HCT116 (cell line): ENCODE measurements around the gene SSUH2. TPM values are rescaled to one million over a fixed set of nuclear protein-coding genes. Genes with fewer than 3 reads are reported as not detected.

Source experiments
- ATAC-seq: fragments of 200-7000 bp; cut with Tn5 transposase; 2 replicates; pipeline ENCODE4 v1.9.1; 2020; ENCODE audit warnings: mild to moderate bottlenecking, moderate library complexity
- BruUV-seq: library from RNA; stranded (reverse); fragments of 400-500 nt; replicated peaks from 2 replicates; lab custom pipeline; 2021; lab: Mats Ljungman, UMichigan
- CTCF ChIA-PET: fragments of 300-600 bp; sonication (Branson Sonifier 250); formaldehyde crosslinking; loops from one replicate; lab custom pipeline; 2021; ENCODE audit warnings: antibody characterized with exemption; lab: Charles Lee
- POLR2A ChIA-PET: fragments of 300-600, 350-600 bp; sonication (Branson Sonifier 250); formaldehyde crosslinking; loops from one replicate; lab custom pipeline; 2021; ENCODE audit warnings: antibody characterized with exemption; lab: Charles Lee
- RAD21 ChIA-PET, 2 experiments: fragments of 300-600 bp; sonication (Branson Sonifier 250); formaldehyde crosslinking; loops; one replicate each; lab custom pipeline; 2023; ENCODE audit warnings: low total read pairs in 2 of 2; ENCODE audit not compliant: uncharacterized antibody in 2 of 2, unreplicated experiment in 2 of 2, low non-redundant PET in 1 of 2; lab: Charles Lee
- DNase-seq: peaks from one replicate; pipeline ENCODE4 v3.0.0-alpha.2; 2010; ENCODE audit warnings: low read depth, low spot score
- H2AFZ ChIP-seq: fragments of 200-600 bp; shearing (Covaris generic), sonication (generic); 2 replicates; pipeline ENCODE4 v1.6.1; 2017; ENCODE audit warnings: low read depth, mixed run types, mixed read lengths, antibody characterized with exemption, low read length; ENCODE audit not compliant: poor library complexity, severe bottlenecking
- H3K27ac ChIP-seq: 2 replicates; pipeline ENCODE4 v1.5.1; 2012; ENCODE audit warnings: low read depth, low read length
- H3K27me3 ChIP-seq: fragments of 200-600 bp; sonication (generic); 2 replicates; pipeline ENCODE4 v1.6.1; 2016; ENCODE audit warnings: mixed run types, low read length, mixed read lengths; ENCODE audit not compliant: insufficient read depth
- H3K36me3 ChIP-seq, 2 experiments: fragments of 200-500 bp in 1 of 2; fragments of 200-600 bp in 1 of 2; sonication (Bioruptor generic) in 1 of 2; sonication (generic) in 1 of 2; 2 replicates each; pipeline versions ENCODE4 v1.5.1 to v1.6.1; 2014 to 2016; ENCODE audit warnings: low read length in 2 of 2, inconsistent platforms in 1 of 2, mixed read lengths in 1 of 2, mixed run types in 1 of 2; ENCODE audit not compliant: insufficient read depth in 2 of 2, control insufficient read depth in 1 of 2
- H3K4me1 ChIP-seq, 2 experiments: fragments of 200-600 bp in 1 of 2; sonication (generic) in 1 of 2; 2 replicates each; pipeline versions ENCODE4 v1.5.1 to v1.6.1; 2012 to 2017; ENCODE audit warnings: low read length in 2 of 2, inconsistent platforms in 1 of 2, mild to moderate bottlenecking in 1 of 2, mixed read lengths in 1 of 2, mixed run types in 1 of 2, moderate library complexity in 1 of 2; ENCODE audit not compliant: insufficient read depth in 2 of 2, control insufficient read depth in 1 of 2
- H3K4me2 ChIP-seq: fragments of 200-600 bp; sonication (generic); 2 replicates; pipeline ENCODE4 v1.6.1; 2017; ENCODE audit warnings: mixed run types, low read length, mixed read lengths
- H3K4me3 ChIP-seq, 2 experiments: fragments of 200-600 bp in 1 of 2; sonication (generic) in 1 of 2; replicated peaks in 1 of 2; 2 replicates each; pipeline ENCODE4 v1.5.1; 2011 to 2016; ENCODE audit warnings: low read length in 2 of 2, control low read depth in 1 of 2, low read depth in 1 of 2, mild to moderate bottlenecking in 1 of 2, mixed read lengths in 1 of 2, mixed run types in 1 of 2
- H3K79me2 ChIP-seq: fragments of 200-600 bp; sonication (generic); 2 replicates; pipeline ENCODE4 v1.6.1; 2017; ENCODE audit warnings: mild to moderate bottlenecking, mixed run types, low read length, moderate library complexity, mixed read lengths; ENCODE audit not compliant: insufficient read depth
- H3K9ac ChIP-seq: fragments of 200-600 bp; sonication (generic); 2 replicates; pipeline ENCODE4 v1.6.1; 2016; ENCODE audit warnings: low read length, mixed read lengths
- H3K9me2 ChIP-seq: fragments of 200-600 bp; sonication (generic), shearing (Covaris generic); 2 replicates; pipeline ENCODE4 v1.6.1; 2017; ENCODE audit warnings: mixed run types, mild to moderate bottlenecking, moderate library complexity; ENCODE audit not compliant: insufficient read depth
- H3K9me3 ChIP-seq, 2 experiments: fragments of 200-500 bp in 1 of 2; fragments of 200-600 bp in 1 of 2; sonication (Bioruptor generic) in 1 of 2; sonication (generic) in 1 of 2; 2 replicates each; pipeline ENCODE4 v1.6.1; 2014 to 2017; ENCODE audit warnings: low read length in 2 of 2, mixed read lengths in 2 of 2, inconsistent platforms in 1 of 2, low read depth in 1 of 2, mild to moderate bottlenecking in 1 of 2, mixed run types in 1 of 2, moderate library complexity in 1 of 2; ENCODE audit not compliant: control insufficient read depth in 1 of 2, insufficient read depth in 1 of 2
- H4K20me1 ChIP-seq: fragments of 200-600 bp; sonication (generic), shearing (Covaris generic); 2 replicates; pipeline ENCODE4 v1.6.1; 2017; ENCODE audit warnings: mixed run types, mild to moderate bottlenecking, moderate library complexity; ENCODE audit not compliant: insufficient read depth
- EZH2phosphoT487 ChIP-seq: fragments of 200-600 bp; IDR thresholded peaks from 2 replicates; pipeline ENCODE4 v1.6.1; 2018; ENCODE audit warnings: antibody characterized with exemption, borderline replicate concordance
- JUND ChIP-seq: IDR thresholded peaks from 2 replicates; pipeline ENCODE4 v1.6.1; 2012
- SIN3A ChIP-seq: IDR thresholded peaks from 2 replicates; pipeline ENCODE4 v1.6.1; 2012; ENCODE audit warnings: low read depth
- SP1 ChIP-seq: IDR thresholded peaks from 2 replicates; pipeline ENCODE4 v1.6.1; 2012; ENCODE audit warnings: low read depth
- ZNF274 ChIP-seq: fragments of 200-500 bp; sonication (Bioruptor generic); IDR thresholded peaks from 2 replicates; pipeline ENCODE4 v1.6.1; 2014; ENCODE audit warnings: mild to moderate bottlenecking, low read depth, low read length, inconsistent platforms
- intact Hi-C: fragments of 100-400 bp; cut with micrococcal nuclease; formaldehyde crosslinking; loops from 2 replicates; pipeline ENCODE4 v1.10.0; 2022
- total RNA-seq: library from RNA; stranded (reverse); gene quantifications from one replicate; pipeline ENCODE4 v1.2.1, GENCODE V29; 2021; ENCODE audit not compliant: unreplicated experiment
- TF ChIP-seq, protein P1 (sequence below): IDR thresholded peaks from 2 replicates; pipeline ENCODE4 v1.6.1; 2011; ENCODE audit warnings: mild to moderate bottlenecking, low read length, moderate library complexity; ENCODE audit not compliant: insufficient replicate concordance; ENCODE audit errors: extremely low read depth
- TF ChIP-seq, protein P2 (sequence below): IDR thresholded peaks from 2 replicates; pipeline ENCODE4 v1.6.1; 2012

SSUH2 gene
- total RNA-seq, 1 experiment from 2014 or later = 0.76 TPM

DNA sequence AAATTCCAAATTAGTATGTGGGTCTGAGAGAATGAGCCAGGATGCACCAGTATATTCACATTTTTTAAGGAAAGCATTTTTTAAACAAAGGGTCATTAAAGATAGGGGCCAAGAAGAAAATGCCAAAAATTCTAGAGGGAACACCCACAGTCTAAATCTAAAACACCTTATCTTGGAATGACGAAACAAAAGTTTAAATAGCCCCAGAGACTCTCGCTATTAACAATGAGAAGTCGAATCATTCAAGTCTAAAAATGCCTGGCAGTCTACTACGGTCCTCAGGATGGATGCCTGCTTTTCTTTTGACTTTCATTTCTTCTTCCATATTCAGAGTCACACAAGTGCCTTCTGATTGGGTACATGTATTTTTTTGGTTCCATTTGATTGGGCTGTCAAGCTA lies 66.3 kb downstream of the SSUH2 start:
- Histone ChIP-seq H4K20me1 (no peaks in the 10 kb centered on the region), H3K4me3 (no peak overlapping the region), H2AFZ (no peak overlapping the region), H3K9me2 (no peaks in the 10 kb centered on the region), H3K9ac (no peak overlapping the region), H3K4me2 (no peak overlapping the region), H3K27me3 (no peaks in the 10 kb centered on the region), H3K79me2 (no peaks in the 10 kb centered on the region), H3K27ac (no peak overlapping the region), H3K9me3 (no peaks in the 10 kb centered on the region), H3K36me3 (no peaks in the 10 kb centered on the region), H3K4me1 (peaks cover 0 to 5% of the 10 kb centered on the region in 2 experiments; a peak in 1 of 4 replicates)
- ChIA-PET RAD21 (no interaction called here), POLR2A (no interaction called here), CTCF (no interaction called here)
- TF ChIP-seq, protein P1, sequence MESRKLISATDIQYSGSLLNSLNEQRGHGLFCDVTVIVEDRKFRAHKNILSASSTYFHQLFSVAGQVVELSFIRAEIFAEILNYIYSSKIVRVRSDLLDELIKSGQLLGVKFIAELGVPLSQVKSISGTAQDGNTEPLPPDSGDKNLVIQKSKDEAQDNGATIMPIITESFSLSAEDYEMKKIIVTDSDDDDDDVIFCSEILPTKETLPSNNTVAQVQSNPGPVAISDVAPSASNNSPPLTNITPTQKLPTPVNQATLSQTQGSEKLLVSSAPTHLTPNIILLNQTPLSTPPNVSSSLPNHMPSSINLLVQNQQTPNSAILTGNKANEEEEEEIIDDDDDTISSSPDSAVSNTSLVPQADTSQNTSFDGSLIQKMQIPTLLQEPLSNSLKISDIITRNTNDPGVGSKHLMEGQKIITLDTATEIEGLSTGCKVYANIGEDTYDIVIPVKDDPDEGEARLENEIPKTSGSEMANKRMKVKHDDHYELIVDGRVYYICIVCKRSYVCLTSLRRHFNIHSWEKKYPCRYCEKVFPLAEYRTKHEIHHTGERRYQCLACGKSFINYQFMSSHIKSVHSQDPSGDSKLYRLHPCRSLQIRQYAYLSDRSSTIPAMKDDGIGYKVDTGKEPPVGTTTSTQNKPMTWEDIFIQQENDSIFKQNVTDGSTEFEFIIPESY = no peak
- TF ChIP-seq ZNF274 (no peak), SIN3A (no peak), EZH2phosphoT487 (no peak), SP1 (no peak), JUND (no peak)
- TF ChIP-seq, protein P2, sequence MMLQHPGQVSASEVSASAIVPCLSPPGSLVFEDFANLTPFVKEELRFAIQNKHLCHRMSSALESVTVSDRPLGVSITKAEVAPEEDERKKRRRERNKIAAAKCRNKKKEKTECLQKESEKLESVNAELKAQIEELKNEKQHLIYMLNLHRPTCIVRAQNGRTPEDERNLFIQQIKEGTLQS = no peak
- DNase-seq (no peak), ATAC-seq (no peak)
- intact Hi-C loops = no loop called here
- BruUV-seq = no TSS peak
